DMS53 treated with DMSO at 0.1 percent for 48 hours (cell line): ENCODE data around the gene SLC38A5.
"Not testable (repeated sequence)": the region's sequence is repeated elsewhere in the genome, so short reads cannot be mapped to it uniquely, and the experiment has no call there.

Source experiments
- DNase-seq: peaks from one replicate; lab custom pipeline; 2025; ENCODE audit not compliant: unreplicated experiment; lab: John Stamatoyannopoulos, UW

The SLC38A5 gene

DNA sequence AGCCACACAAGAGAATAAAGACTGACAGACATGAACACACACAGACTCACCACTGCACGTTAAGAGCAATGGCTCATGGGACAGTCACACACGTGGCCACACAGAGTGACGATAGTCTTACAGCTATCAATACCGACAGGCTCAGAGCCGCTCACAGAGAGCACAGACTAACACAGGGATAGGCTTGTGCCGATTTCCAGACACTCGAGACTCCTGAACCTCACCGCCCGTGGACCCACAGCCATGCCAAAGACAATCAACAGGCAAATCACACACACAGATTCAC, 716 bp upstream of the SLC38A5 start:
- no peak for DNase-seq

DNA sequence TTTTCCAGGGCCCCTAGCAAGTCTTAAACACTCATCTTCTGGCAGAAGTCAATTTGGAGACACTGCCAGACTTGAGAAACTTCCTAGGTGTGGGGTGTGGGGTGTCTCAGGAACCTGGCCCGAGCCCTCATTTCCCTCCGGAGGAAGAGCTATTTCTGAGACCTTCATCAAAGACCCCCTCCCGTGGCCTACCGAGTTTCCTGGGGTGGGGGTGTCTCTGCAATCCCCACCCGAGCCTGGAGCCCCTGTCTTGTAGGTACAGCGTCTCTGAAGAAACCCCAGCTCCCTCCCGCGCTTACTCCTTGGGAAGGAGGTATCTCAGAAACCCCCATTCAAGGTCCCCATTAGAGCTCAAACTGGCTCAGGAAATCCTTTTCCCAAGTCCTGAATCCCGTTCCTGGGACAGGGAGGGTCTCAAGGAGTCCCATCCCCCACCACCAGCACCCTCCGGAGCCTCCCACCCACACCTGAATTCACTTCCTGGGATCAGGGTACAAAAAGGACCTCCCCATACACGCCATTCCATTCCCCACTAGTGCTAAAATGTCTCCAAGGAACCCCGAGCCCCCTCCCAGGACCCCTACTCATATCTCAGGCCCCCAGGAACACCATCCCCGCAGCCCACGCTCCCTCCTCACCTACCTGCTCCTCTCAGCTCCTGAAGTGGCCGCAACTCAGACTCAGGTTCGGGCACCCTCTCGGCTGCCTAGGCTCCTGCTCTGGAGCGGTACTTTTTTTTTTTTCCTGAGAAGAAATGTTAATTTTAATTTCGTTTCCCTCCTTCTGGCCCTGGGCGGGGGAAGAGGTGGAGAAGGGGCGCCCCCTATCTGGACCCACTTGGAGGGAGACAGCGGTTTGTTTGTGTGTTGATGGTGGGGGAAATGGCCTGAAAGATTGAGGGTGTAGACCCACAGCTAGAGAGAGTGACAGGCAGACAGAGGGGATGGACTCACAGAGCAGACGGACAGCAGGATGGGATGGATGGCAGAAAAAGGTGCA, 1.1 kb downstream of the SLC38A5 start:
- DNase-seq, result no peak

DNA sequence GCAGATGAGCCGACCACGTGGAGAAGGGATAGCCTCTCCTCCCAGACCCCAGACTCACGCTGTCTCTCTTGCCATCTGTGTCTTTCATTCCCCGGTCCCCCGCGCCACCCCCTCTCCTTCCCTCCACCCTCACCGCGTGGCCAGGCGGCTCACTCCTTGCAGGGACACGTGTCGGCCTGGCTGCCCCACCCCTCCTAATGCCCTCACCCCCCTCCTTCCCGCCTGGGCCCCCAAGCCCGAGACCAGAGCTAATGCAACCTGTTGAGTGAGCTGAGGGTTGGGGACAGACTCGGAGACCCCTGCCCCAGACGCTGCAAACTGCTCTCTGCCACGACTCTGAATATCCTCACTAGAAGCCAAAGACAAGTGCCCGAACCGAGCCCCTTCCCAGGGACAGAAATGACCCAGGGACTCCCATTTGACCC, 1.8 kb downstream of the SLC38A5 start:
- no peak for DNase-seq

DNA sequence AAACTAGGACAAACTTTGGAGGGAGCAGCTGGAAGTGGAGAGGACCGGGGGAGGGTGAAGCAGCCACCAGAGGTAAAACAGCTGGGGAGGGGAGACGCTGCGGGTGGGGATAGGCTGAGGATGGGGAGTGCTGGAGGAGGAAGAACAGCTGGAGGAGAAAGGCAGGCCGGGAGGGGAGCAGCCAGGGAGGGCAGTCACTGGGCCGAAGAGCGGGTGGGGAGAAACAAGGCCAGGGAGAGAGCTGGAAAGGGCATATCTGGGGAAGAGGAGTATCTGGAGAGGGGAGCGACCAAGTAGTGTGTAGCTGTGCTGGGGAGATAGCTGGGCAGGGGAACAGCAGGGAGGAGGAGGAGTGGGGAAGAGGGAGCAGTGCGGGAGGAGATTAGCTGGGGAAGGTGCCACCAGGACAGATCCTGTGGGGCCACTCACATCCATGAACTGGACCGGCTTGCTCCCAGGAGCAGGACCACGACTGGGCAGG, 2.7 kb downstream of the SLC38A5 start:
- no peak for DNase-seq

DNA sequence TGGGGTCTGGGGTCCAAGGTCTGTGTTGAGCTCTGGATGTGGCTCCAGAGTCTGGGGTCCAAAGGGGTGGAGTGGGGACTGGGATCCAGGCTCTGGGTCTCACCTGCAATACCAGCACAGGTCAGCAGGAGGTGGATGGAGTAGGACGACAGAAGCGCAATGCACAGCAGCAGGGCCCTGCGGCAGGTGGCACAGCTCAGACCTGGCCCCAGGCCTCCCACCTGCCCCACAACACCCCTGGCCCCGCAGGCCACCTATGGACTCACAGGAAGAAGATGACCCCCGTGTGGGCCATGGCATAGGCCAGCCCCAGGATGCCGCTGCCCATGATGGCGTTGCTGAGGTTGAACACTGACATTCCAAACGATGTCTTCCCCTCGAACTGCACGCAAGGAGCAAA, 3.4 kb downstream of the SLC38A5 start:
- no peak for DNase-seq

DNA sequence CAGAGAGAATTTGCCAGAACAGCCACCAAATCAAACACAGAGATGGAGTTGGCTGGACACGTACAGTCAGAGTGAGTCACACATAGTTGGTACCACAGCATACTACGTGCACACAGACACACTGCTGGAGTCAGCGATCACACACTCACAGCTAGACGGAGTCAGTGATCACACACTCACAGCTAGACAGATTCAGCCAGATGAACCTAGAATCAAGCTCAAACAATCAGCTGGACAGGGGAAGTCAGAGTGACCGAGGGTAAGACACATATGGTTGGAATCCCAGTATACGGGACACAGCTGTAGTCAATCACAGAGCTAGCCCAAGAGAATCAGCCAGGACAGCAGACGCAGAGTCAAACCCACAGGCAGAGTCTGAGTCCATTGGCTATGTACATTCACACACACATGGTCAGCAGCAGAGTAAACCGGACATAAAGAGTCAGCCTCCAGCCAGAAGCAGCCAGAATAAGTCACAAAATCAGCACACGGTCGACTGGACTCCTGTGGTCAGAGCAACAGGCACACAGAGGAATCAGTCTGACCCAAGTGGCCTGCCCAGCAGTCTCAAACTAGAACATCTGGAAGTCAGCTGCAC, 4.6 kb downstream of the SLC38A5 start:
- no peak for DNase-seq

DNA sequence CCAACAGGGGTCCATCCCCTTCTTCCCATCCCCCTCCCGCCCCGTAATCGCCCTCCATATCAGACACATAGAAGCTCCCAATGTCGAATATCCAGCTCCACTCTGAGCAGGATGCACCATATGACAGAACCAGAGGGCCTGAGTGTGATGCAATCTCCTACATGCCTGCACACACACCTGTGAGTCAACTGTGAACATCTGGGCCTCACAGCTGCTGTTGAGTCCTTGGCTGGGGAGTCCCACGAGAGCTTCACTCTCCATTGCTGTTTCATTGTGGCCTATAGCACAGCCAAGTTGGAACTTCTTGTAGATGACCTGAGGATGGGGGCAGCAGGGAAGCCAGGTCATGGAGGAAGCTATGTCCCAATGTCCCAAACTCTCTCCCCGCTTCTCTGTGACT, 8.2 kb downstream of the SLC38A5 start:
- DNase-seq, result no peak

DNA sequence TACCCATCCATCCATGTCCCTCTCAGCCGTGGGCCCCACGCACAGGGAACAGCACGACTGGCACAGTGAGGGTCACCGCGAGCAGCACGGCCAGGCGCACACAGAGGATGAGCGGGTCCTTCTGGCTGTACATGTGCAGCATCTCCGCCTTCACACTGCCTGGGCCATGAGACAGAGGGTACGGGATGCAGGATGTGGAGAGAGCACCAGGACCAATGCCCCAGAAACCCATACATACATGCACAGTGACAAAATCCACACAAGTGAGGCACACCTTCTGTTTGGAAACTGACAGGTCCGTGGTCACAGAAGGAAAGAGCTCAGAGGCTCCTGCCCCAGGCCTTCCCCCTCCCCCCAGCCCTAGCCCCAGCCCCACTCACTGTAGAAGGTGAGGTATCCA, 9.5 kb downstream of the SLC38A5 start:
- no peak for DNase-seq

DNA sequence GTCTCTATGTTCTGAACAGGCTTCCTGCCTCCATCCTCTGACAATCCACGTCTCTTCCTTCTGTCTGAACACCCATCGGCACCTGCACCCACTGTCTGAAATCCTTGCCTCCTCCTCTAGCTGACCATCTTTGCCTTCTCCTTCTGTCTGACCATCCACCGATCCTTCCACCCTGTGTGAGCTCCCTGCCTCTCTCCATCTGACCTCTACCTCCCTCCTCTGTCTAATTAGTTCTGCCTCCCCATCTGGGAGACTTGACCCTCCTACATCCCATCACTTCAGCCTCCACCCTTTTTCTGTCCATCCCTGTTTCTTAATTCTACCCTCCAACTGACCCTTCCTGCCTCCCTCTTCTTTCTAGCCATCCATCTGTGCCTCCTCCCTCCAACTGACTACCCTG, 10.0 kb downstream of the SLC38A5 start:
- DNase-seq, result no peak

DNA sequence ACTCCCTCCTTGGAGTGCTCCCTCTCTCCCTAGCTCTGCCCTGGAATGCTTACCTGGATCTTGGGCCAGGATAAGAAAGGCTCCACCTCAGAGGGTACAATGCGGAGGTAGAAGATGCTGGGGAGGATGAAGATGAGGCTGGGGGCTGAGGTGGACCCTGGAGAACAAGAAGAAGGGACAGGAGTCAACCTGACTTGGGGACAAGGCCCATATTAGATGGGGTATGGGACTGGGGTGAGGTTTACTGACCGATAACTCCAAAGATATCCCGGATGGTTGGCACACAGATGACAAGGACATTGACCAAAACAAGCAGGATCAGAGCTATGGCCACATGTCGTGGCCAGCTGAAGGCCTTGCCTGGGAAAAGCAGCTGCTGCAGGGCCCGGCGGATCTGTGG, 10.6 kb downstream of the SLC38A5 start:
- no peak for DNase-seq

DNA sequence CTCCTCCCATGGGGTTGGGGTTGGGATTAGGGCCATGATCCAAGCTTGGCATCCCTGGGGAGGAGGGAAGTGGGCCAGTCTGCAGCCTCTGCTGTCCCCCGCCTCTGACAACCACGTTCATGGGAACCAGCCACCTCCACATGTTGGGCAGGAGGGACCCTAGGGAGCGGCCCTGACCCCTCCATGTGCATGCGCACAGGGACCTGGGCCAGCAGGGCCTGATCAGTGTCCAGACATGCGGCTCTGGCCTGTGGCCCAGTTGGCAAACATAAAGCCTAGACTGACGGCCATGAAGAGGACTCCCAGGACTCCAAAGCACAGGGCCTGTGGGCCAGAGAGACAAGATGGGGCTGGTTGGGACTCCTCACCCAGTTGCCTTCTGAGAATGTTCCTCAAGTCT, 11.3 kb downstream of the SLC38A5 start:
- no peak for DNase-seq

DNA sequence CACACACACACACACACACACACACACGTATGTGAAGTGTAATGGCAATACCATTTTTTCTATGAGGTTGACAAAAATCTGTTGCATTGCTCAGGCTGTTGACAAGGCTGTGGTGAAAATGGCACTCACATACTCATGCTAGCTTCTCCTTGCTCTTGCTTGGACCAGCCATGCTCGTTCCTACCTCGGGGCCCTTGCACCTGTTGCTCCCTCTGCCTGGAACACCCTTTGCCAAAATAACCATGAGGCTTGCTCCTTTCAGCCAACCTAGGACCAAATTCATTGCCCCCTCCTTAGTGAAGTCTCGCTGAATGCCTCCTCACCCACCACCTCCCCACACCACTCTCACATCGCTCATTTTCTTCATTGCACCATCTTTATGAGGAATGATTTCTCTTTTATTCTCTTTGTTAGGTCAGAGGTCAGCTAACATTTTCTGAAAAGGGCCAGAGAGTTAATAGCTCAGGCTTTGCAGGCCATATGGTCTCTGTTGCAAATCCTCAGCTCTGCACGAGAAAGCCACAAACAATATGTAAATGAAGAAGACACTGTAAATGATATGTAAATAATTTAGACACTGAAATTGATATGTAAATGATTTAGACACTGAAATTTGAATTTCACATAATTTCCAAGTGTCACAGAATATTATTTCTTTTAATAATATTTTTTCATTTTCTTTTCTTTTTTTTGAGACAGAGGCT, 13.3 kb downstream of the SLC38A5 start:
- DNase-seq, result no peak

DNA sequence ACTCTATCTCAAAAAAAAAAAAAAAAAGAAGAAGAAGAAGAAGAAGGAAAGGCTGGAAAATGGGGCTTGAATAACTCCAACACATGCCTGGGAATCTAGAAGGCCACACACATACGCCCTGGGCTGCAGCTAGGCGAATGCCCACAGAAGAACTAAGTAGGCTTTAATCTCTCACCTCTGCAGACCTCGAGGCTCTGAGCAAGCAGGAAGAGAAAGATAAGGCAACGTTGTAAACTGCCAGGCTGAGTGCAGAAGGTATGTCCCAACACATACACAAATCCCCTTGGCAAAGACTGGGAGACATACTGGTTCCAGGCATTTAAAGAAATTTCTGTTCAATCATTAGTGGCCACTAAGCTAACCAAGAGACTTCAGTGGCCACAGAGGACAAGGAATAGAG, 18.4 kb downstream of the SLC38A5 start:
- no peak for DNase-seq

DNA sequence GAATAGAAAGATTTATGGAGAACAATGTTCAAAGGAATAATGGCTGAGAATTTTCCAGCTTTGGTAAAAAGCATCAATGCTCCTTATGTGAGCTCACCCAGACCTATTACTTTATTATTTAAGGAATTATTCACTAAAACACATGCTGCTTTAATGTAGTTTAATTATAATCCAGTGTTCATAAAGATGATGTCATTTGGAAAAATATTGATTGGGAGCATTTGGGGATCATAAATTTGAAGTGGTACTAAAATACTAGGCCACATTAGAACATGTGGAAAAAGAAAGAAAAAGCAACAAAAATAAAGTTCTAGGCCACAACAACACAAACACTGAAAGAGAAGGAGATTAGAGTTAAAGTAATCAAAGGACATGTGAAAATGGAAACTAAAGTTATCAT, 20.0 kb downstream of the SLC38A5 start:
- no peak for DNase-seq

DNA sequence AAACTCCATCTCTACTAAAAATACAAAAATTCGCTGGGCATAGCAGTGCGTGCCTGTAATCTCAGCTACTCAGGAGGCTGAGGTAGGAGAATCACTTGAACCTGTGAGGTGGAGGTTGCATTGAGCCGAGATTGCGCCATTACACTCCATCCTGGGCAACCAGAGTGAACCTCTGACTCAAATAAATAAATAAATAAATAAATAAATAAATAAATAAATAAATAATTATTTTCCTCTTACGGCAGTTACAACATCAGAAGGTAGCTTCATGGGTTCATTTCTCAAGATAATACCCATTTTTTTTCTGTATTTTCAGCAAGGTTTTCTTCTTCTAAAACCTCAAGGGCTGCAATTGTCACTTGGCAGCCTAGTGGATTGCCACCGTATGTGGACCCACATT, 22.9 kb downstream of the SLC38A5 start:
- DNase-seq, result not testable (repeated sequence)

DNA sequence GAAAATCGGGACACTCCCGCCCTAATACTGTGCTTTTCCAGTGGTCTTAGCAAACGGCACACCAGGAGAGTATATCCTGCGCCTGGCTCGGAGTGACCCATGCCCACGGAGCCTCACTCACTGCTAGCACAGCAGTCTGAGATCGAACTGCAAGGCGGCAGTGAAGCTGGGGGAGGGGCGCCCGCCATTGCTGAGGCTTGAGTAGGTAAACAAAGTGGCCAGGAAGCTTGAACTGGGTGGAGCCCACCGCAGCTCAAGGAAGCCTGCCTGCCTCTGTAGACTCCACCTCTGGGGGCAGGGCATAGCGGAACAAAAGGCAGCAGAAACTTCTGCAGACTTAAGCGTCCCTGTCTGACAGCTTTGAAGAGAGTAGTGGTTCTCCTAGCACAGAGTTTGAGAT, 36.3 kb downstream of the SLC38A5 start:
- DNase-seq, result not testable (repeated sequence)

DNA sequence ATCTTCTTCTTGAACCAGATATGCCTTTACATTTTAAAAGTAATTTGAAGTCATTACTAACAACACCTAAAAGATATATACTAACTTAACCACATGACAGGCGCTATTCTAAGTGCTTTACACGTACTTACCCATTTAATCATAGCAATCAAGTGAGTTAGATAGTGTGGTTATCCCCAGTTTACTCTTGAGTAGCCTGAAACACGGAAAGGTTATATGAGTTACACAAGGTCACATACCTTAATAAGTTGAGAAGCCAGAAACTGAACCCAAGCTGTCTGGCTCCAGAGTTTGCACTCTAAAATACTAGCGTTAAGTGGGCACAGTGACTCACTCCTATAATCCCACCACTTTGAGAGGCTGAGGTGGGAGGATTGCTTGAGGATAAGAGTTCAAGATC, 39.9 kb downstream of the SLC38A5 start:
- DNase-seq, result not testable (repeated sequence)

DNA sequence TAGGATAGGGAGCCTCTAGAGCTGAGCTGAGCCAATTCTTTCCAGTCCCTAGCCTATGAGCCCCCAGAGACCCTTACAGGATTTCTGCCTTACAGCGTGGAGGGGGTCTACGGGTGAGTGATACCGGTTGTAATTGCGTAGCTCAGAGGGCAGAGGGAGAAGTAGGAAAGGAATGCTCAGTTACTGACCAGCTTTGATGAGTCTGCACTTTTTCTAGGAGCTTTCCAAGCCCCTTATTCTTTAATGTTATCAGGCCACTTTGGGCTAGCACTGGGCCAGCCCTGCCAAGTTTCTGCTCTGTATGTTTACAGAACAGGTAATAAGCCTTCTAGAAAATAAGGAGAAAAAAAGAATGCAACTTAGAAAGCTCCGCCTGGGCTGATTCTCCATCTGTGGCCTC, 40.5 kb downstream of the SLC38A5 start:
- DNase-seq, result not testable (repeated sequence)

DNA sequence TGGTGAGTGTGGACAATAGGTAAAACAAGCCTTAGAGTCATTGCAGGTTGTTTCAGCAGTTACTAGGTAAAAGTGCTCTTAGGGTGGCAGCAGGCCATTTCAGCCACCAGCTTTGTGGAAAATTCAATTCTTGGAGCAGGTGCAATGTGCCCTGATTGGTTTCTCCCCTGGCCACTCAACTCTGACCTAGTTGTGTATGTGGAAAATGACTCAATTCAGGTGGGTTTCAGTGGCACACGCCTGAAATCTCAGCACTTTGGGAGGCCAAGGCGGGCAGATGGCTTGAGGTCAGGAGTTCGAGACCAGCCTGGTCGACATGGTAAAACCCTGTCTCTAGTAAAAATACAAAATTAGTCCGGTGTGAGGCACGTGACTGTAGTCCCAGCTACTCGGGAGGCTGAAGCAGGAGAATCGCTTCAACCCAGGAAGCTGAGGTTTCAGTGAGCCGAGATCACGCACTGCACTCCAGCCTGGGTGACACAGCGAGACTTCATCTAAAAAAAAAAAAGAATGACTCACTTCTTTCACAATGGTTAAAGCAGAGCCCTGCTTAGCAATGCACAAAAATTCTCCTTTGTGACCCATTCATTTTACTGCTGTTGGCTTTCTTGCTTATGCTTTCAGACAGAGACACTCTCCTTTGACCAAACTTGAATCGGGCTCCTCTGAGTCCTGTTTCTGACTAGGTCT, 42.9 kb downstream of the SLC38A5 start:
- not testable (repeated sequence) for DNase-seq

DNA sequence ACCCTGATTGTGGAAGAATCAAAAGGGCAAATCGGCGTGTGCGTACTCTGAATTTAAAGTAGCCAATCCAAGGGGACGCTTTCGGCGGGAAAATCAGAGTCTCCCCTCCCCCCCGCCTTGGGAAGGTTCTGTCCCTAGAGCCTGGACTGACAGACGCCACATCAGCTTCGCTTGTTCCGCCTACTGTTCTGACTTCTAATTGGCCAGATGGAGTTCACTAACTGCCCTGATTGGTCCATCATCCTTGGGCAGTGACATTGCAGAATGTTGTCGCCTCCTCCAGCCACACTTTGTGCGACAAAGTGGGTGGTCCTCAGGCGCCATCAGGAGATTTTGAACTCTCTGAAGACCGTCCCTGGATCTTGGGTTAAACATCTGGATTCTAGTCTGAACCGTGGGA, 58.2 kb downstream of the SLC38A5 start, which contains the start of gene SSX4B:
SSX4B (minus strand) TSS at position 101 of the 400 bp plus-strand sequence. CDS start 588 bp downstream, outside the sequence.
- not testable (repeated sequence) for DNase-seq
